Posterior vena cava (tissue), 2 donors: ENCODE data around the gene ACSL4. TPM values are rescaled to one million over a fixed set of nuclear protein-coding genes. Genes with fewer than 3 reads are reported as not detected.
"Not testable (repeated sequence)": the region's sequence is repeated elsewhere in the genome, so short reads cannot be mapped to it uniquely, and the experiment has no call there.

ENCODE experiments used
- DNase-seq: peaks from one replicate; pipeline ENCODE4 v3.0.0-alpha.2; 2020; ENCODE audit warnings: low spot score
- intact Hi-C, 2 donors: fragments of 100-400 bp; cut with DNase I; formaldehyde crosslinking; loops; one replicate each; pipeline versions ENCODE4 v1.14.1 to v1.14.2; 2022 to 2023
- long read RNA-seq, 2 donors: library from polyadenylated mRNA; unstranded; transcript quantifications; one replicate each; pipeline ENCODE4 v2.0.0, GENCODE V29; 2020 to 2021
- total RNA-seq, 2 donors: library from RNA; stranded (reverse); fragmentation: NEBNext Ultra II Directional; extraction: Animal tissue kit (Norgen Biotek cat#: 25700); gene quantifications; one replicate each; pipeline ENCODE4 v1.2.1, GENCODE V29; 2021
- donor health status: DM: yes; HTN: yes; CAD: no.
- donor health status: DM: yes; HTN: yes; CAD: no.

ACSL4 gene
- 10 to 100 TPM; 45.3 to 62.7 TPM for total RNA-seq
- long read RNA-seq, donor 1, full-length matches to known transcripts, result 3 of 12 reads
- long read RNA-seq, donor 1, partial matches to known transcripts, result 3 of 12 reads
- long read RNA-seq, donor 1, other reads (novel, unspliced or antisense), result 6 of 12 reads
- long read RNA-seq, donor 2, full-length matches to known transcripts, result 2 of 38 reads
- long read RNA-seq, donor 2, partial matches to known transcripts, result 19 of 38 reads
- long read RNA-seq, donor 2, other reads (novel, unspliced or antisense), result 17 of 38 reads

- peak; percentile 96 for DNase-seq
- intact Hi-C loops, result no loop called here
Observed at GRCh38 chrX:109732807-109733612, at the start of gene ACSL4. Gene ACSL4 (minus strand): TSS chrX:109733257. CDS start chrX:109683363, 49,894 bp downstream.

GRCh38 chrX:109777749-109778148, 44.7 kb upstream of the ACSL4 start:
- DNase-seq, result no peak
- intact Hi-C loops, result no loop called here

GRCh38 chrX:109776986-109777385, 43.9 kb upstream of the ACSL4 start:
- intact Hi-C loops, result no loop called here
- no peak for DNase-seq

GRCh38 chrX:109776432-109776831, 43.4 kb upstream of the ACSL4 start:
- DNase-seq, result no peak
- intact Hi-C loops, result no loop called here

GRCh38 chrX:109775386-109775785, 42.3 kb upstream of the ACSL4 start:
- DNase-seq, result no peak
- intact Hi-C loops, result no loop called here

GRCh38 chrX:109774706-109775105, 41.6 kb upstream of the ACSL4 start:
- DNase-seq, result no peak
- intact Hi-C loops, result no loop called here

- intact Hi-C loops, result no loop called here
- no peak for DNase-seq
Observed at GRCh38 chrX:109774136-109774535, 41.1 kb upstream of the ACSL4 start.

GRCh38 chrX:109773374-109773773, 40.3 kb upstream of the ACSL4 start:
- DNase-seq, result no peak
- intact Hi-C loops, result no loop called here

GRCh38 chrX:109770780-109771179, 37.7 kb upstream of the ACSL4 start:
- no peak for DNase-seq
- intact Hi-C loops, result no loop called here

GRCh38 chrX:109760922-109761250, 27.8 kb upstream of the ACSL4 start:
- intact Hi-C loops, result no loop called here
- no peak for DNase-seq

GRCh38 chrX:109760209-109760921, 27.3 kb upstream of the ACSL4 start:
- intact Hi-C loops, result no loop called here
- DNase-seq, result no peak

- intact Hi-C loops, result no loop called here
- no peak for DNase-seq
Observed at GRCh38 chrX:109753256-109753655, 20.2 kb upstream of the ACSL4 start.

GRCh38 chrX:109751698-109752097, 18.6 kb upstream of the ACSL4 start:
- intact Hi-C loops, result no loop called here
- DNase-seq, result no peak

GRCh38 chrX:109749207-109749606, 16.1 kb upstream of the ACSL4 start:
- intact Hi-C loops, result no loop called here
- DNase-seq, result no peak

GRCh38 chrX:109747681-109748080, 14.6 kb upstream of the ACSL4 start:
- no peak for DNase-seq
- intact Hi-C loops, result no loop called here

- intact Hi-C loops, result no loop called here
- no peak for DNase-seq
Observed at GRCh38 chrX:109742722-109743121, 9.7 kb upstream of the ACSL4 start.

GRCh38 chrX:109740896-109741295, 7.8 kb upstream of the ACSL4 start:
- DNase-seq, intact Hi-C loops: not testable (repeated sequence)

GRCh38 chrX:109740433-109740809, 7.4 kb upstream of the ACSL4 start:
- intact Hi-C loops, result no loop called here

GRCh38 chrX:109739625-109740432, 6.8 kb upstream of the ACSL4 start:
- intact Hi-C loops, result no loop called here
- no peak for DNase-seq

More at GRCh38 chrX:109740433-109740809, 7.4 kb upstream of the ACSL4 start:
- no peak for DNase-seq
